SK-N-SH (cell line): ENCODE data around the gene PPP2R5C.

Experiments used
- CHD2 ChIP-seq: fragments of 150-350 bp; IDR thresholded peaks from 2 replicates; pipeline ENCODE4 v1.6.1; 2018; ENCODE audit warnings: low read length; ENCODE audit not compliant: partially characterized antibody
- MXI1 ChIP-seq: IDR thresholded peaks from 2 replicates; pipeline ENCODE4 v1.6.1; 2012; ENCODE audit warnings: mild to moderate bottlenecking, low read depth, low read length, improper control_type of control experiment
- POLR2AphosphoS5 ChIP-seq: IDR thresholded peaks from 2 replicates; pipeline ENCODE4 v1.6.1; 2012; ENCODE audit warnings: low read depth, low read length
- RXRA ChIP-seq: IDR thresholded peaks from 2 replicates; pipeline ENCODE4 v1.4.0; 2012; ENCODE audit warnings: low read depth, mild to moderate bottlenecking, borderline replicate concordance
- TEAD4 ChIP-seq: IDR thresholded peaks from 2 replicates; pipeline ENCODE4 v1.4.0; 2012; ENCODE audit warnings: mild to moderate bottlenecking, borderline replicate concordance; ENCODE audit not compliant: insufficient read depth
- TF ChIP-seq, protein P1 (sequence below): fragments of 200-600 bp; sonication (generic); IDR thresholded peaks from 2 replicates; pipeline ENCODE4 v1.6.1; 2017; ENCODE audit warnings: antibody characterized with exemption, mild to moderate bottlenecking, moderate library complexity
- TF ChIP-seq, protein P2 (sequence below): IDR thresholded peaks from 2 replicates; pipeline ENCODE4 v1.6.1; 2012; ENCODE audit warnings: mild to moderate bottlenecking, low read depth, low read length, moderate library complexity

DNA sequence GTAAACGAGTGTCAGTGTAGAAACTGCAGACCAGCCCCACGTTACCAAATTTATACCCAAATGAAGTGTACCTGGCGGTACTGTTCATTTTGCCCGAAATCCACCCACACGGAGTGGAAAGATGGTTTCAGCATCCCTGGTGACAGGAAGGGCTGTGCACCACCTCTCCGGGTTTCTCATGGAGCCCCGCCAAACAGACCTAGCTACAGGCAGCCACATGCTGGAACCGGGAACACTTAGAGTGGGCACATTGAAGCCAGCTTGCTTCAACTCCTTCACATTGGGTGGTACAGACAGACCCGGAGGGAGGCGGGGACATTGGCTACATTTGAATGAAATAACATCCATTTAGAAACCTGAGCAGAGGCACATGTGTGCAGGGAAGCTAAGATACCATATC is 84.4 kb downstream of the PPP2R5C start:
- TF ChIP-seq MXI1 (peak; percentile 51; the same call in 1 of the 2 replicates), CHD2 (no peak), POLR2AphosphoS5 (no peak), RXRA (no peak), TEAD4 (no peak)
- TF ChIP-seq, protein P1, sequence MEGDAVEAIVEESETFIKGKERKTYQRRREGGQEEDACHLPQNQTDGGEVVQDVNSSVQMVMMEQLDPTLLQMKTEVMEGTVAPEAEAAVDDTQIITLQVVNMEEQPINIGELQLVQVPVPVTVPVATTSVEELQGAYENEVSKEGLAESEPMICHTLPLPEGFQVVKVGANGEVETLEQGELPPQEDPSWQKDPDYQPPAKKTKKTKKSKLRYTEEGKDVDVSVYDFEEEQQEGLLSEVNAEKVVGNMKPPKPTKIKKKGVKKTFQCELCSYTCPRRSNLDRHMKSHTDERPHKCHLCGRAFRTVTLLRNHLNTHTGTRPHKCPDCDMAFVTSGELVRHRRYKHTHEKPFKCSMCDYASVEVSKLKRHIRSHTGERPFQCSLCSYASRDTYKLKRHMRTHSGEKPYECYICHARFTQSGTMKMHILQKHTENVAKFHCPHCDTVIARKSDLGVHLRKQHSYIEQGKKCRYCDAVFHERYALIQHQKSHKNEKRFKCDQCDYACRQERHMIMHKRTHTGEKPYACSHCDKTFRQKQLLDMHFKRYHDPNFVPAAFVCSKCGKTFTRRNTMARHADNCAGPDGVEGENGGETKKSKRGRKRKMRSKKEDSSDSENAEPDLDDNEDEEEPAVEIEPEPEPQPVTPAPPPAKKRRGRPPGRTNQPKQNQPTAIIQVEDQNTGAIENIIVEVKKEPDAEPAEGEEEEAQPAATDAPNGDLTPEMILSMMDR, result no peak
- TF ChIP-seq, protein P2, sequence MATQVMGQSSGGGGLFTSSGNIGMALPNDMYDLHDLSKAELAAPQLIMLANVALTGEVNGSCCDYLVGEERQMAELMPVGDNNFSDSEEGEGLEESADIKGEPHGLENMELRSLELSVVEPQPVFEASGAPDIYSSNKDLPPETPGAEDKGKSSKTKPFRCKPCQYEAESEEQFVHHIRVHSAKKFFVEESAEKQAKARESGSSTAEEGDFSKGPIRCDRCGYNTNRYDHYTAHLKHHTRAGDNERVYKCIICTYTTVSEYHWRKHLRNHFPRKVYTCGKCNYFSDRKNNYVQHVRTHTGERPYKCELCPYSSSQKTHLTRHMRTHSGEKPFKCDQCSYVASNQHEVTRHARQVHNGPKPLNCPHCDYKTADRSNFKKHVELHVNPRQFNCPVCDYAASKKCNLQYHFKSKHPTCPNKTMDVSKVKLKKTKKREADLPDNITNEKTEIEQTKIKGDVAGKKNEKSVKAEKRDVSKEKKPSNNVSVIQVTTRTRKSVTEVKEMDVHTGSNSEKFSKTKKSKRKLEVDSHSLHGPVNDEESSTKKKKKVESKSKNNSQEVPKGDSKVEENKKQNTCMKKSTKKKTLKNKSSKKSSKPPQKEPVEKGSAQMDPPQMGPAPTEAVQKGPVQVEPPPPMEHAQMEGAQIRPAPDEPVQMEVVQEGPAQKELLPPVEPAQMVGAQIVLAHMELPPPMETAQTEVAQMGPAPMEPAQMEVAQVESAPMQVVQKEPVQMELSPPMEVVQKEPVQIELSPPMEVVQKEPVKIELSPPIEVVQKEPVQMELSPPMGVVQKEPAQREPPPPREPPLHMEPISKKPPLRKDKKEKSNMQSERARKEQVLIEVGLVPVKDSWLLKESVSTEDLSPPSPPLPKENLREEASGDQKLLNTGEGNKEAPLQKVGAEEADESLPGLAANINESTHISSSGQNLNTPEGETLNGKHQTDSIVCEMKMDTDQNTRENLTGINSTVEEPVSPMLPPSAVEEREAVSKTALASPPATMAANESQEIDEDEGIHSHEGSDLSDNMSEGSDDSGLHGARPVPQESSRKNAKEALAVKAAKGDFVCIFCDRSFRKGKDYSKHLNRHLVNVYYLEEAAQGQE, result no peak
